H9 (cell line): ENCODE measurements around the gene PTPRK. TPM values are rescaled to one million over a fixed set of nuclear protein-coding genes. Genes with fewer than 3 reads are reported as not detected.

Source experiments
- DNase-seq: peaks from one replicate; pipeline ENCODE4 v3.0.0-alpha.2; 2017
- H2AFZ ChIP-seq: one replicate; pipeline ENCODE4 v1.6.1; 2013; ENCODE audit warnings: mild to moderate bottlenecking, low read length, control low read depth, moderate library complexity
- H2AK5ac ChIP-seq: 2 replicates; pipeline ENCODE4 v1.6.1; 2013; ENCODE audit warnings: low read length, control low read depth, mixed read lengths; ENCODE audit not compliant: insufficient read length
- H2BK120ac ChIP-seq: one replicate; pipeline ENCODE4 v1.6.1; 2013; ENCODE audit warnings: low read depth, mild to moderate bottlenecking, low read length, control low read depth, inconsistent platforms; ENCODE audit not compliant: poor library complexity, severe bottlenecking
- H2BK12ac ChIP-seq: 2 replicates; pipeline ENCODE4 v1.6.1; 2013; ENCODE audit warnings: low read length, control low read depth, mixed read lengths, low read depth; ENCODE audit not compliant: insufficient read length
- H2BK15ac ChIP-seq: 2 replicates; pipeline ENCODE4 v1.6.1; 2013; ENCODE audit warnings: low read depth, low read length, control low read depth
- H2BK20ac ChIP-seq: one replicate; pipeline ENCODE4 v1.6.1; 2013; ENCODE audit warnings: low read depth, mild to moderate bottlenecking, low read length, control low read depth, inconsistent platforms; ENCODE audit not compliant: poor library complexity, severe bottlenecking
- H2BK5ac ChIP-seq: 2 replicates; pipeline ENCODE4 v1.6.1; 2013; ENCODE audit warnings: low read length, control low read depth, mixed read lengths; ENCODE audit not compliant: insufficient read length
- H3K14ac ChIP-seq: 2 replicates; pipeline ENCODE4 v1.6.1; 2013; ENCODE audit warnings: low read length, control low read depth; ENCODE audit not compliant: insufficient read depth
- H3K18ac ChIP-seq: 2 replicates; pipeline ENCODE4 v1.6.1; 2013; ENCODE audit warnings: low read depth, mild to moderate bottlenecking, mixed read lengths, low read length, control low read depth; ENCODE audit not compliant: insufficient read length
- H3K23ac ChIP-seq: 2 replicates; pipeline ENCODE4 v1.6.1; 2013; ENCODE audit warnings: low read length, control low read depth, mixed read lengths, low read depth; ENCODE audit not compliant: insufficient read length
- H3K23me2 ChIP-seq: 2 replicates; pipeline ENCODE4 v1.6.1; 2013; ENCODE audit warnings: low read depth, mild to moderate bottlenecking, mixed read lengths, low read length, control low read depth; ENCODE audit not compliant: insufficient read length, poor library complexity, severe bottlenecking
- H3K27ac ChIP-seq: 2 replicates; pipeline ENCODE4 v1.5.1; 2013; ENCODE audit warnings: low read length, control low read depth, mixed read lengths, low read depth; ENCODE audit not compliant: insufficient read length
- H3K27me3 ChIP-seq: 2 replicates; pipeline ENCODE4 v1.6.1; 2013; ENCODE audit warnings: low read length, control low read depth, inconsistent platforms; ENCODE audit not compliant: insufficient read depth
- H3K4ac ChIP-seq: 2 replicates; pipeline ENCODE4 v1.6.1; 2013; ENCODE audit warnings: low read depth, mild to moderate bottlenecking, control low read depth, inconsistent platforms, low read length, moderate library complexity
- H3K4me1 ChIP-seq: 2 replicates; pipeline ENCODE4 v1.6.1; 2013; ENCODE audit warnings: low read length, control low read depth, inconsistent platforms; ENCODE audit not compliant: insufficient read depth
- H3K4me2 ChIP-seq: 2 replicates; pipeline ENCODE4 v1.6.1; 2013; ENCODE audit warnings: low read length, control low read depth, mixed read lengths; ENCODE audit not compliant: insufficient read length, insufficient read depth
- H3K56ac ChIP-seq: 2 replicates; pipeline ENCODE4 v1.6.1; 2013; ENCODE audit warnings: low read depth, mild to moderate bottlenecking, mixed read lengths, low read length, control low read depth; ENCODE audit not compliant: insufficient read length
- H3K79me1 ChIP-seq: 2 replicates; pipeline ENCODE4 v1.6.1; 2013; ENCODE audit warnings: low read depth, mild to moderate bottlenecking, moderate library complexity, low read length, control low read depth, inconsistent platforms; ENCODE audit not compliant: insufficient read depth, poor library complexity, severe bottlenecking
- H3K79me2 ChIP-seq: 2 replicates; pipeline ENCODE4 v1.6.1; 2013; ENCODE audit warnings: low read length, control low read depth, inconsistent platforms; ENCODE audit not compliant: insufficient read depth
- H3K9ac ChIP-seq: 2 replicates; pipeline ENCODE4 v1.6.1; 2013; ENCODE audit warnings: low read length, control low read depth, mixed read lengths; ENCODE audit not compliant: insufficient read length; ENCODE audit errors: extremely low read depth
- H3K9me3 ChIP-seq: one replicate; pipeline ENCODE4 v1.6.1; 2013; ENCODE audit warnings: low read depth, low read length, inconsistent platforms; ENCODE audit not compliant: control insufficient read depth
- H3T11ph ChIP-seq: one replicate; pipeline ENCODE4 v1.6.1; 2013; ENCODE audit warnings: mild to moderate bottlenecking, low read length, control low read depth, inconsistent platforms
- H4K20me1 ChIP-seq: one replicate; pipeline ENCODE4 v1.6.1; 2013; ENCODE audit not compliant: control insufficient read depth, insufficient read length, insufficient read depth
- H4K5ac ChIP-seq: 2 replicates; pipeline ENCODE4 v1.6.1; 2013; ENCODE audit warnings: low read depth, mild to moderate bottlenecking, mixed read lengths, low read length, control low read depth; ENCODE audit not compliant: insufficient read length
- H4K8ac ChIP-seq: replicated peaks from 2 replicates; pipeline ENCODE4 v1.6.1; 2013; ENCODE audit warnings: low read length, control low read depth, mixed read lengths, low read depth; ENCODE audit not compliant: insufficient read length
- H4K91ac ChIP-seq: 2 replicates; pipeline ENCODE4 v1.6.1; 2013; ENCODE audit warnings: low read depth, mild to moderate bottlenecking, moderate library complexity, mixed read lengths, low read length, control low read depth; ENCODE audit not compliant: insufficient read length
- H3K27ac Mint-ChIP-seq, 3 experiments: 2 replicates in 2 of 3; 3 replicates in 1 of 3; pipeline ENCODE4 v1.8.0; 2020 to 2021; ENCODE audit warnings: mixed read lengths in 3 of 3, mild to moderate bottlenecking in 1 of 3, moderate library complexity in 1 of 3
- H3K27me3 Mint-ChIP-seq: 2 replicates; pipeline ENCODE4 v1.8.0; 2021; ENCODE audit warnings: low read depth, mild to moderate bottlenecking, moderate library complexity, mixed read lengths
- H3K36me3 Mint-ChIP-seq, 3 experiments: 2 replicates in 2 of 3; 3 replicates in 1 of 3; pipeline ENCODE4 v1.8.0; 2020 to 2021; ENCODE audit warnings: low read depth in 3 of 3, mixed read lengths in 3 of 3; ENCODE audit not compliant: insufficient read depth in 1 of 3
- H3K4me1 Mint-ChIP-seq, 2 experiments: 2 replicates each; pipeline ENCODE4 v1.8.0; 2020; ENCODE audit warnings: mixed read lengths in 2 of 2
- H3K4me3 Mint-ChIP-seq, 2 experiments: 2 replicates in 1 of 2; 3 replicates in 1 of 2; pipeline ENCODE4 v1.8.0; 2020 to 2021; ENCODE audit warnings: mild to moderate bottlenecking in 2 of 2, mixed read lengths in 2 of 2, moderate library complexity in 1 of 2
- H3K9me3 Mint-ChIP-seq, 2 experiments: 2 replicates in 1 of 2; 3 replicates in 1 of 2; pipeline ENCODE4 v1.8.0; 2020; ENCODE audit warnings: mild to moderate bottlenecking in 2 of 2, mixed read lengths in 2 of 2, moderate library complexity in 1 of 2
- CTCF ChIP-seq: fragments of 200-600 bp; sonication (generic); conservative IDR thresholded peaks from 3 replicates; pipeline ENCODE4 v1.8.0; 2021; ENCODE audit warnings: antibody characterized with exemption, mild to moderate bottlenecking
- WGBS: extraction: QIAGEN DNeasy Blood & Tissue Kit; methylation state at CpG from one replicate; pipeline ENCODE4 v1.1.7; 2013; ENCODE audit warnings: missing lambda C conversion rate, low lambda C conversion rate, mixed read lengths; ENCODE audit not compliant: insufficient read length; ENCODE audit errors: extremely low coverage; 5-methylcytosine and 5-hydroxymethylcytosine counted together
- total RNA-seq: library from RNA; stranded (reverse); gene quantifications from 2 replicates; pipeline ENCODE4 v1.2.1, GENCODE V29; 2021

The PTPRK gene
- total RNA-seq, 1 experiment from 2014 or later = 47.9 TPM

- Histone ChIP-seq H3K27me3 (no peaks in the 10 kb centered on the region), H2BK12ac (no peak overlapping the region), H4K8ac (no peak overlapping the region), H3T11ph (no peak overlapping the region), H3K9me3 (no peaks in the 10 kb centered on the region), H3K23me2 (no peaks in the 10 kb centered on the region), H2BK5ac (no peak overlapping the region), H4K5ac (no peak overlapping the region), H3K4ac (no peak overlapping the region), H3K79me1 (no peaks in the 10 kb centered on the region), H3K14ac (no peak overlapping the region), H4K91ac (no peak overlapping the region), H3K79me2 (no peaks in the 10 kb centered on the region; the same call in 1 of the 2 replicates), H3K4me1 (no peaks in the 10 kb centered on the region), H3K4me2 (no peak overlapping the region), H3K23ac (no peak overlapping the region), H2AK5ac (no peak overlapping the region), H3K18ac (no peak overlapping the region), H3K27ac (no peak overlapping the region), H2BK15ac (no peak overlapping the region), H3K56ac (no peak overlapping the region), H4K20me1 (no peaks in the 10 kb centered on the region), H2BK120ac (no peak overlapping the region), H2AFZ (no peak overlapping the region), H3K9ac (no peak overlapping the region), H2BK20ac (no peak overlapping the region)
- WGBS = no CpG with 5 or more reads among the region's 1 CpG
- H3K4me3 Mint-ChIP-seq = no peak overlapping the region
- H3K9me3 Mint-ChIP-seq = no peaks in the 10 kb centered on the region; a peak in 1 of 5 replicates
- no peaks in the 10 kb centered on the region for H3K27me3 Mint-ChIP-seq
- no peak for DNase-seq
- TF ChIP-seq CTCF = no peak
- H3K36me3 Mint-ChIP-seq = no peaks in the 10 kb centered on the region
- H3K27ac Mint-ChIP-seq = no peak overlapping the region; a peak in 1 of 7 replicates
- peaks cover 0 to 2% of the 10 kb centered on the region in 2 experiments; a peak in 2 of 4 replicates for H3K4me1 Mint-ChIP-seq
These were observed 381.7 kb downstream of the PTPRK start for GRCh38 chr6:128138694-128139093.
